Fibroblast of pulmonary artery (primary cell): ENCODE measurements around the gene TPPP.

Experiments
- DNase-seq: peaks from one replicate; pipeline ENCODE4 v3.0.0-alpha.2; 2010; ENCODE audit warnings: low read depth
- H3K4me3 ChIP-seq: replicated peaks from 2 replicates; pipeline ENCODE4 v1.5.1; 2011; ENCODE audit warnings: low read depth, mild to moderate bottlenecking, control low read depth, low read length, moderate library complexity
- TF ChIP-seq, protein P1 (sequence below): IDR thresholded peaks from 2 replicates; pipeline ENCODE4 v1.5.1; 2011; ENCODE audit warnings: mild to moderate bottlenecking, control low read depth, low read length, inconsistent platforms; ENCODE audit errors: missing control alignments

TPPP gene

DNA sequence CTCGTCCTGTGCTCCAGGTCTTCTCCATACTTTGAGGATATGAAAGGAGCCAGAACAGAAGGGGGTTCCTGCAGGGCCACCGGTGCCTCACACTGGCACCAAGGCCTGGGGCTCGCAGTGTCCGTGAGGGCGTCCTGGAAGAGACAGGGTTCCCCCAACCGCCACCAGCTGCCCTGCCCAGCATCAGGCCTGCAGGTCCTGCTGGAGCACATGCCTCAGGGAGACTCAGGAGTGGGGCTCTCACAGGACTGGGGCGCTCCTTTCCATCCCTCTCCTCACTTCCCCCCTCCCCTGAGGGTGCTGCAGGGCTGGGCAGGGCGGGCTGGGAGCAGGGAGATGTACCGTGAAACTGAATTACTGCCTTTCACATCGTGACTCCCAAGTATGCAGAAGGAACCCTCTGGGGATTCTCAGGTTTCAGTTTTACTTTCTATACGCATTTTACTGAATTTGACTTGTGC lies 49.3 kb downstream of the TPPP start:
- TF ChIP-seq, protein P1, sequence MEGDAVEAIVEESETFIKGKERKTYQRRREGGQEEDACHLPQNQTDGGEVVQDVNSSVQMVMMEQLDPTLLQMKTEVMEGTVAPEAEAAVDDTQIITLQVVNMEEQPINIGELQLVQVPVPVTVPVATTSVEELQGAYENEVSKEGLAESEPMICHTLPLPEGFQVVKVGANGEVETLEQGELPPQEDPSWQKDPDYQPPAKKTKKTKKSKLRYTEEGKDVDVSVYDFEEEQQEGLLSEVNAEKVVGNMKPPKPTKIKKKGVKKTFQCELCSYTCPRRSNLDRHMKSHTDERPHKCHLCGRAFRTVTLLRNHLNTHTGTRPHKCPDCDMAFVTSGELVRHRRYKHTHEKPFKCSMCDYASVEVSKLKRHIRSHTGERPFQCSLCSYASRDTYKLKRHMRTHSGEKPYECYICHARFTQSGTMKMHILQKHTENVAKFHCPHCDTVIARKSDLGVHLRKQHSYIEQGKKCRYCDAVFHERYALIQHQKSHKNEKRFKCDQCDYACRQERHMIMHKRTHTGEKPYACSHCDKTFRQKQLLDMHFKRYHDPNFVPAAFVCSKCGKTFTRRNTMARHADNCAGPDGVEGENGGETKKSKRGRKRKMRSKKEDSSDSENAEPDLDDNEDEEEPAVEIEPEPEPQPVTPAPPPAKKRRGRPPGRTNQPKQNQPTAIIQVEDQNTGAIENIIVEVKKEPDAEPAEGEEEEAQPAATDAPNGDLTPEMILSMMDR, result no peak
- no peak overlapping the region for H3K4me3 ChIP-seq
- no peak for DNase-seq

DNA sequence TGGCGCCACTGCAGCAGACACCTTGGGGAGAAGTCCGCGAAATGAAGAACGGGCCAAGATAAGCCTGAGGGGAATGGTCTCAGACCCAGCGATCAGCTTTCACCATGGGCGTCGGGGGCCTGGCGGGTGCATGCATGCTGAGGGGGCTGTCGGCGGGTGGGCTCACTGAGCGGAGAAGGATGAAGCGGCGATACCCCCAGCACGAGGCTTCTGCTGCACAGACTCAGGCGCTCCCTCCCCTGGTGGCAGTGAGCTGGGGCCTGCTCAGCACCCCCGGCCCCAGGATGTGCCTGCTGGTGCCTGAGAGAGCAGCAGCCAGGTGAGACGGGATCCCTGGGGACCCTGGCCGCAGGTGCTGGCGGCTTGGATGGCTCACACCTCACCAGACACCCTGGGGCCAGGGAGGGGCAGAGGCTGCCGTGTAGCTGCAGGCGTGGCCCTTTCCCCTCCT lies 49.8 kb downstream of the TPPP start:
- H3K4me3 ChIP-seq, result no peak overlapping the region
- no peak for DNase-seq
- TF ChIP-seq, protein P1, result no peak

DNA sequence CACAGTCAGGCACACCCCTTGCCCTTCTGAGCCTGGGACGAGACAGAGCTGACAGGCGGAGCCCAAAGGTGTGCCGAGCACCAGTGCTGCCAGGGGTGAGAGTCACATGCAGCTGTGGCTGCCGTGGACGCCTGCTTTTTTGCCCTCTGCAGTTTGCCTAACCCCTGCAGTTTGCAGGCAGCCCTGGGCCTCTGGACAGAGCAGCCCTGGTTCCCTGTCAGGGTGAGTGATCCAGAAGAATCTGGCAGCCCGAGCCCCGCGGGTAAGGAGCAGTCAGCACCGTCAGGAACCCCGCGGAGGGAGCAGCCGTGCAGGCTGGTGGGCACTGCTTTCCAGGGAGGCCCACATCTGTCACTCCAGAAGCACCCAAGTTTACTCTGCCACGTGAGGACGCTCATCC lies 50.7 kb downstream of the TPPP start:
- H3K4me3 ChIP-seq, result no peak overlapping the region
- no peak for DNase-seq
- TF ChIP-seq, protein P1, result no peak

DNA sequence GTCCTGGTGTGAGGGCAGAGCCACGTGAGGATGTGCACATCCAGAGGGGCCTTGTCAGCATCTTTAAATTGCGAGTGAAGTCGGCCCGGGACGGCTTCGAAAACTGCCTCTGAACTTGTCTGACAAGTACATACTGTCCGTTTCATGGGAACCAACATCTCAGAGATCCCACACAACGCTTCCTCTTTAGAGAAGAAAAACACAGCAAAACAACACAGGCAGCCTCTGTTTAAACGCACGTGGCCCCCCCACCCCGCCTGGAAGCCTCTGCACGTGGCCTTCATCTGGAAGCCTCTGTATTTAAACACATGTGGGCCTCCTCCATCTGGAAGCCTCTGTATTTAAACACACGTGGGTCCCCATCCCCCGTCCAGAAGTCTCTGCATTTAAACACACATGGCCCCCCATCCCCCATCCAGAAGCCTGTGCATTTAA lies 51.8 kb downstream of the TPPP start:
- no peak overlapping the region for H3K4me3 ChIP-seq
- TF ChIP-seq, protein P1, result no peak
- DNase-seq, result no peak

DNA sequence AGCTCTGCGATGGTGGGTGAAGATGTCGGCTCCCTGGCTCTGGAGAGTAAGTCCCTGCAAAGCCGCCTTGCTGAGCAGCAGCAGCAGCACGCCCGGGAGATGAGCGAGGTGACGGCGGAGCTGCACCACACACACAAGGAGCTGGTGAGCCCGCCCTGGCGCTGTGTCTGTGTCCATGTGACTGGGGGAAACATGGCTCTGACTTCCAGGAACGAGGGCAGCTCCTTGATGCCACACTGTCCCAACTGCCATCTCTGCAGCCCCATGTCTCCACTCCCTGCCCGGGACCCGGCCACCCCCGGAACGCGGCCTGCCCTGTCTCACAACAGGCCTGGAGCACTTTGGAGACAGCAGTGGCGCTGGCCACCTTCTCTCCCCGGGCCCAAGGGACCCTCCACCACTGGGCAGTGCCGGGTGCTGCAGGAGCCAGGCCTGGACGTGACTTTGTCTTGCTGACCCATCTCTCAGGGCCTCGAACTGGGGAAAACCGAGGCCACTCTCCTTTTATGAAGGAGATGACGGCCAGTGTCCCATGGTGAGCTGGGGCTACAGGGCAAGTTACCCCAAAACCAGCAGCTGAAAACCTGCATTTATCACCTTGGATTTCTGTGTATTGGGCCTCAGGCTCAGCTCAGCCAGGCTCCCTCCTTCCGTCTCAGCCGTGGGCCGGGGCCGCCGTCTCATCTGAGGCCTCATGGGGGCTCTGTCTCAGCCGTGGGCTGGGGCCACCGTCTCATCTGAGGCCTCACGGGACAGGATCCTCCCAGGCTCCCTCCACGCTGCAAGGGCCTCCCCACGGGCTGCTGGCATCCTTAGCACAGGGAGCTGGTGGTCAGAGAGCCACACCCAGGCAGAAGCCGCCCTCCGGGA lies 52.5 kb downstream of the TPPP start:
- TF ChIP-seq, protein P1, result no peak
- H3K4me3 ChIP-seq, result no peak overlapping the region
- no peak for DNase-seq

DNA sequence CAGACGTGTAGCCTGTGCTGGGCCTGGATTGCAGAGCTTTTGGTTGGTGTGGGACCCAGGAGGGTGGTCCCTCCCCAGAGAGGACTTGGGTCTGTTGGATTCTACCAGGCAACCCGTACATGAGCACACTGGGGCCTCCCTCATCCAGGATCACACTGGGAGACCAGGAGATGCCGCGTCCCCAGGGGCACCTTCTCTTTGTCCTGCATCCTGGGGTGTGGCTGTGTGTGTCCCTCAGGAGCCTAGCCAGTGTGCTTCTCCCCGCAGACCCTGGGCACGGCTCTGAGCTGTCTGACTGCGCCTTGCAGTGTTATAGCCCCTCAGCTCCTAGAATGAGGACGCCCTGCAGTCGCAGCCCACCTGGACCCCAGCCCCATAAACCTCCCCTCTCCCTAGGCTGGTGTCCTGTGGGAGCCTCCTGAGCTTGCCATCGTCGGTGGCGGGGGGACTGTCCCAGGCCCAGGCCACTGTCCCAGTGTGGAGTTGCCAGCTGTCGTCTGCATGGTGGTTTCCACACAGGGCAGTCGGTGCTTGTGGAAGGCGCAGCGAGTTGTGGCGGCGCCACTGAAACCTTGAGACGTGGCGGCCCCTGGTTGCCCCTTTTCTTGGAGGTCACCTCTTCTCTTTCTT lies 53.5 kb downstream of the TPPP start:
- DNase-seq, result no peak
- H3K4me3 ChIP-seq, result no peak overlapping the region
- TF ChIP-seq, protein P1, result no peak
